Right atrium auricular region (tissue), 2 donors: ENCODE results near the gene CPA1. TPM values are rescaled to one million over a fixed set of nuclear protein-coding genes. Genes with fewer than 3 reads are reported as not detected.

ENCODE experiments used
- DNase-seq: peaks from one replicate; pipeline ENCODE4 v3.0.0-alpha.2; 2019; ENCODE audit warnings: low spot score
- H3K27ac ChIP-seq, 2 donors: fragments of 200-600 bp; sonication (generic); 1 replicate in 1 of 2; 2 replicates in 1 of 2; pipeline ENCODE4 v1.5.1; 2016 to 2019
- H3K27me3 ChIP-seq, 2 donors: fragments of 200-600 bp; sonication (generic); one replicate each; pipeline versions ENCODE4 v1.5.1 to v1.6.0; 2017 to 2019
- H3K36me3 ChIP-seq: fragments of 200-600 bp; sonication (generic); one replicate; pipeline ENCODE4 v1.5.1; 2016
- H3K4me1 ChIP-seq, 2 donors: fragments of 200-600 bp; sonication (generic); one replicate each; pipeline versions ENCODE4 v1.5.1 to v1.6.0; 2017 to 2019
- H3K4me3 ChIP-seq, 2 donors: fragments of 200-600 bp; sonication (generic); 1 replicate in 1 of 2; 2 replicates in 1 of 2; pipeline ENCODE4 v1.5.1; 2017 to 2019; ENCODE audit warnings: mild to moderate bottlenecking in 1 of 2, moderate library complexity in 1 of 2
- H3K9me3 ChIP-seq, 2 donors: fragments of 200-600 bp; sonication (generic); one replicate each; pipeline ENCODE4 v1.5.1; 2019
- total RNA-seq, 2 donors: library from RNA; depleted of rRNA; stranded (reverse); fragments of >200 nt; gene quantifications; one replicate each; pipeline ENCODE4 v1.1.0, GENCODE V29; 2016
- TF ChIP-seq, protein P1 (sequence below), 2 donors: fragments of 200-600 bp; sonication (generic); IDR thresholded peaks; one replicate each; pipeline ENCODE4 v1.5.1; 2019; ENCODE audit warnings: antibody characterized with exemption in 2 of 2

CPA1 gene
- total RNA-seq, 2 donors from 2014 or later = not detected

GRCh38 chr7:130401578-130401977 is 21.3 kb downstream of the CPA1 start:
- no peaks in the 10 kb centered on the region for H3K36me3 ChIP-seq
- TF ChIP-seq, protein P1, sequence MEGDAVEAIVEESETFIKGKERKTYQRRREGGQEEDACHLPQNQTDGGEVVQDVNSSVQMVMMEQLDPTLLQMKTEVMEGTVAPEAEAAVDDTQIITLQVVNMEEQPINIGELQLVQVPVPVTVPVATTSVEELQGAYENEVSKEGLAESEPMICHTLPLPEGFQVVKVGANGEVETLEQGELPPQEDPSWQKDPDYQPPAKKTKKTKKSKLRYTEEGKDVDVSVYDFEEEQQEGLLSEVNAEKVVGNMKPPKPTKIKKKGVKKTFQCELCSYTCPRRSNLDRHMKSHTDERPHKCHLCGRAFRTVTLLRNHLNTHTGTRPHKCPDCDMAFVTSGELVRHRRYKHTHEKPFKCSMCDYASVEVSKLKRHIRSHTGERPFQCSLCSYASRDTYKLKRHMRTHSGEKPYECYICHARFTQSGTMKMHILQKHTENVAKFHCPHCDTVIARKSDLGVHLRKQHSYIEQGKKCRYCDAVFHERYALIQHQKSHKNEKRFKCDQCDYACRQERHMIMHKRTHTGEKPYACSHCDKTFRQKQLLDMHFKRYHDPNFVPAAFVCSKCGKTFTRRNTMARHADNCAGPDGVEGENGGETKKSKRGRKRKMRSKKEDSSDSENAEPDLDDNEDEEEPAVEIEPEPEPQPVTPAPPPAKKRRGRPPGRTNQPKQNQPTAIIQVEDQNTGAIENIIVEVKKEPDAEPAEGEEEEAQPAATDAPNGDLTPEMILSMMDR (IDR thresholded peaks at IDR 0.05) = no peak
- DNase-seq = no peak

GRCh38 chr7:130405003-130405402 is 24.7 kb downstream of the CPA1 start:
- no peak overlapping the region for H3K27ac ChIP-seq
- H3K36me3 ChIP-seq = no peaks in the 10 kb centered on the region
- no peaks in the 10 kb centered on the region for H3K4me1 ChIP-seq
- H3K4me3 ChIP-seq = no peak overlapping the region
- TF ChIP-seq, protein P1 (IDR thresholded peaks at IDR 0.05) = no peak
- H3K27me3 ChIP-seq = no peaks in the 10 kb centered on the region
- H3K9me3 ChIP-seq = no peaks in the 10 kb centered on the region
- DNase-seq = no peak

More at GRCh38 chr7:130401578-130401977, 21.3 kb downstream of the CPA1 start:
- Histone ChIP-seq H3K27me3 (no peaks in the 10 kb centered on the region), H3K4me1 (no peaks in the 10 kb centered on the region), H3K4me3 (no peak overlapping the region), H3K9me3 (no peaks in the 10 kb centered on the region), H3K27ac (no peak overlapping the region)

DNA sequence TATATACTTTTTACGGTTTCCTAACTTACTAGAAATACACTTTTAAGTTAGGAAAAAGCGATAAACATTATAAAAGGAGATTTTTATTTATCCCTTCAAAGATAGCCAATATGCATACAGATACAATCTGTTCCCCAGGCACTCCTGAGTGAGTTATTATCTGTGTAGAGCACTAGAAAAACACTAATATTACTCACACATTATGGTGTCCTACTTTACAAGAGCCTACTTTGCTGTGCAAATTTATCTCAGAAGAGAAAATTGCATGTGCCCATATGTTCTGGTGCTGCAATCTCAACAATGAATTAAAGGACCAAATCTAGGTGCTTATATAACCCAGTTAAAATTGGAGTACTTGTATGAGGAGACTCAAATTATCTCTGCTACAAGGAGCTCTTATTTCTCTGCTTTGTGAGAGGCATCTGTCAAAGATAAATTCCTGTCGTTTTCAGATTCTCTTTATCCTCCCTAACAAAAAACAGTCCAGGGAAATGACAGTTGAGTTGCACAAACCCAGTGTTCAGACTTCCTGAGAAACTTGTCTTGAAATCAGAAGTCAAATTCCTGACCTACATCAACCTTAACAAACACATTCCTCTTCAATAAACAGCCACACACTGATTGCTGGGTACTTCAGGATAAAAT is 28.9 kb downstream of the CPA1 start:
- H3K9me3 ChIP-seq = no peaks in the 10 kb centered on the region
- H3K27me3 ChIP-seq = no peaks in the 10 kb centered on the region
- DNase-seq = no peak
- no peaks in the 10 kb centered on the region for H3K4me1 ChIP-seq
- TF ChIP-seq, protein P1 (IDR thresholded peaks at IDR 0.05) = no peak
- no peak overlapping the region for H3K27ac ChIP-seq
- H3K4me3 ChIP-seq = no peak overlapping the region
- no peaks in the 10 kb centered on the region for H3K36me3 ChIP-seq

DNA sequence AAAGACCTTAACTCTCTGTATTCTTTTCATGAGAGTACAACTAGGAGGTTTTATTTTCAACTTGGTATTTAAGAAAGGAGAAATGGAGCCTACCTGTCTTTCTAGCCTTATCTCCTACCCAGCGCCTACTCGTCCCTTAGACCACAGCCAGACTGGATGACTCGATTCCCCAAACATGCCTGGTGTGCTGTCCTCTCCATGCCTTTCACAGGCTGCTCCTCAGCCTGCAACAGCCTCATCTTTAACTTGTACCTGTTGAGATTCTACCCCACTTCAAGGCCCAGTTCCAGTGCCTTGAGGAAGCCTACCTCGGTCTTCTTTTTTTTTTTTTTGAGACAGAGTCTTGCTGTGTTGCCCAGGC is 29.4 kb downstream of the CPA1 start:
- Histone ChIP-seq H3K36me3 (no peaks in the 10 kb centered on the region), H3K27ac (no peak overlapping the region), H3K4me3 (no peak overlapping the region), H3K27me3 (no peaks in the 10 kb centered on the region), H3K9me3 (no peaks in the 10 kb centered on the region), H3K4me1 (no peaks in the 10 kb centered on the region)
- TF ChIP-seq, protein P1 (IDR thresholded peaks at IDR 0.05) = no peak
- no peak for DNase-seq

- TF ChIP-seq, protein P1 (IDR thresholded peaks at IDR 0.05) = no peak
- H3K9me3 ChIP-seq = no peaks in the 10 kb centered on the region
- H3K36me3 ChIP-seq = no peaks in the 10 kb centered on the region
- H3K27ac ChIP-seq = no peak overlapping the region
- DNase-seq = no peak
- H3K4me3 ChIP-seq = no peak overlapping the region
- no peaks in the 10 kb centered on the region for H3K4me1 ChIP-seq
- H3K27me3 ChIP-seq = no peaks in the 10 kb centered on the region
Observed at GRCh38 chr7:130410868-130411541, 30.7 kb downstream of the CPA1 start.
